GM23248 (cell line): ENCODE data around the gene HOMER1. TPM values are rescaled to one million over a fixed set of nuclear protein-coding genes. Genes with fewer than 3 reads are reported as not detected.

Experiments
- DNase-seq: peaks from one replicate; pipeline ENCODE4 v3.0.0-alpha.2; 2015
- H2AFZ ChIP-seq: fragments of 200-600 bp; sonication (generic); 2 replicates; pipeline ENCODE4 v1.6.1; 2016; ENCODE audit warnings: antibody characterized with exemption
- H3F3A ChIP-seq: fragments of 200-600 bp; sonication (generic); 2 replicates; pipeline ENCODE4 v1.6.1; 2016; ENCODE audit warnings: mild to moderate bottlenecking, antibody characterized with exemption, mixed run types; ENCODE audit not compliant: insufficient read depth
- H3K27ac ChIP-seq: fragments of 200-600 bp; sonication (generic); 2 replicates; pipeline ENCODE4 v1.5.1; 2016; ENCODE audit warnings: mild to moderate bottlenecking
- H3K27me3 ChIP-seq: fragments of 200-600 bp; sonication (generic); replicated peaks from 2 replicates; pipeline ENCODE4 v1.6.1; 2016; ENCODE audit warnings: mild to moderate bottlenecking; ENCODE audit not compliant: insufficient read depth
- H3K36me3 ChIP-seq: fragments of 200-600 bp; sonication (generic); 2 replicates; pipeline ENCODE4 v1.6.1; 2016; ENCODE audit warnings: low read depth, mild to moderate bottlenecking
- H3K4me1 ChIP-seq: fragments of 200-600 bp; sonication (generic); 2 replicates; pipeline ENCODE4 v1.6.1; 2016; ENCODE audit warnings: mild to moderate bottlenecking; ENCODE audit not compliant: insufficient read depth
- H3K4me2 ChIP-seq: fragments of 200-600 bp; sonication (generic); one replicate; pipeline ENCODE4 v1.6.1; 2016; ENCODE audit warnings: mild to moderate bottlenecking; ENCODE audit not compliant: unreplicated experiment
- H3K4me3 ChIP-seq: fragments of 200-600 bp; sonication (generic); 2 replicates; pipeline ENCODE4 v1.5.1; 2016; ENCODE audit warnings: mild to moderate bottlenecking
- H3K79me2 ChIP-seq: fragments of 200-600 bp; sonication (generic); 2 replicates; pipeline ENCODE4 v1.6.1; 2016; ENCODE audit warnings: mild to moderate bottlenecking; ENCODE audit not compliant: insufficient read depth
- H3K9ac ChIP-seq: fragments of 200-600 bp; sonication (generic); 2 replicates; pipeline ENCODE4 v1.6.1; 2016; ENCODE audit warnings: mild to moderate bottlenecking
- H3K9me2 ChIP-seq: fragments of 200-600 bp; sonication (generic); 2 replicates; pipeline ENCODE4 v1.6.1; 2016; ENCODE audit warnings: mixed run types, mild to moderate bottlenecking, moderate library complexity; ENCODE audit not compliant: insufficient read depth
- H3K9me3 ChIP-seq: fragments of 200-600 bp; sonication (generic); one replicate; pipeline ENCODE4 v1.6.1; 2017; ENCODE audit warnings: low read depth
- H4K20me1 ChIP-seq: fragments of 200-600 bp; sonication (generic); 2 replicates; pipeline ENCODE4 v1.6.0; 2016; ENCODE audit not compliant: insufficient read depth
- EZH2 ChIP-seq: fragments of 200-600 bp; sonication (generic); IDR thresholded peaks from 2 replicates; pipeline ENCODE4 v1.6.1; 2018; ENCODE audit warnings: antibody characterized with exemption, mild to moderate bottlenecking; ENCODE audit not compliant: insufficient read depth, poor library complexity, severe bottlenecking
- EZH2phosphoT487 ChIP-seq: fragments of 200-600 bp; sonication (generic); IDR thresholded peaks from 2 replicates; pipeline ENCODE4 v1.6.1; 2018; ENCODE audit warnings: antibody characterized with exemption, moderate library complexity, mild to moderate bottlenecking, low read depth; ENCODE audit not compliant: insufficient read depth
- WGBS, 2 experiments: methylation state at CpG; one replicate each; pipeline ENCODE4 v1.1.6; 2015 to 2017; ENCODE audit warnings: low lambda C conversion rate in 2 of 2, low coverage in 1 of 2; ENCODE audit errors: missing lambda C conversion rate in 2 of 2; 5-methylcytosine and 5-hydroxymethylcytosine counted together
- in situ Hi-C: fragments of 300-500 bp; cut with MboI; formaldehyde crosslinking; loops from 2 replicates; pipeline ENCODE4 v1.15.0; 2020
- polyA plus RNA-seq: library from polyadenylated mRNA; unstranded; fragments of >200 nt; fragmentation: Nextera tagmentation; extraction: Ambion mirVana; gene quantifications from 2 replicates; pipeline ENCODE4 v1.2.1, GENCODE V29; 2016
- total RNA-seq: library from RNA; depleted of rRNA; stranded (reverse); fragments of >200 nt; shearing (Covaris generic); gene quantifications from 2 replicates; pipeline ENCODE4 v1.2.3, GENCODE V29; 2014

HOMER1 gene
- total and polyA plus RNA-seq, 2 experiments from 2014 or later, result 5.3 to 6.1 TPM

- Histone ChIP-seq H3K27me3 (no peaks in the 10 kb centered on the region), H3F3A (peaks cover 1% of the 10 kb centered on the region; the same call in 1 of the 2 replicates), H3K9me3 (no peaks in the 10 kb centered on the region), H3K36me3 (no peaks in the 10 kb centered on the region), H4K20me1 (no peaks in the 10 kb centered on the region), H3K79me2 (no peaks in the 10 kb centered on the region), H3K9me2 (no peaks in the 10 kb centered on the region), H3K27ac (no peak overlapping the region), H3K9ac (no peak overlapping the region), H3K4me2 (no peak overlapping the region), H3K4me1 (no peaks in the 10 kb centered on the region), H2AFZ (no peak overlapping the region), H3K4me3 (no peak overlapping the region)
- in situ Hi-C loops, result no loop called here
- no peak for DNase-seq
- no peak for TF ChIP-seq EZH2
- TF ChIP-seq EZH2phosphoT487, result no peak
These were observed 83.7 kb downstream of the HOMER1 start for GRCh38 chr5:79430196-79430595.

- Histone ChIP-seq H3K9ac (no peak overlapping the region), H3K4me3 (no peak overlapping the region), H3K79me2 (no peaks in the 10 kb centered on the region), H4K20me1 (no peaks in the 10 kb centered on the region), H3F3A (no peaks in the 10 kb centered on the region), H3K4me2 (peak overlapping the region; percentile 2), H3K36me3 (no peaks in the 10 kb centered on the region), H3K27me3 (no peaks in the 10 kb centered on the region), H3K9me2 (no peaks in the 10 kb centered on the region; the same call in 1 of the 2 replicates), H3K27ac (no peak overlapping the region), H3K9me3 (no peaks in the 10 kb centered on the region), H3K4me1 (peaks cover 9% of the 10 kb centered on the region), H2AFZ (no peak overlapping the region)
- in situ Hi-C loops, result no loop called here
- 61 to 63% methylated on average over 3 of the region's 3 CpGs for WGBS, 2 experiments
- TF ChIP-seq EZH2 (no peak), EZH2phosphoT487 (no peak)
- peak; percentile 4 for DNase-seq
These were observed 90.6 kb downstream of the HOMER1 start for GRCh38 chr5:79423296-79423695.

GRCh38 chr5:79420248-79420647 is 93.7 kb downstream of the HOMER1 start:
- no peaks in the 10 kb centered on the region for H3F3A ChIP-seq
- peaks cover 9% of the 10 kb centered on the region for H3K4me1 ChIP-seq
- H3K9ac ChIP-seq, result no peak overlapping the region
- in situ Hi-C loops, result no loop called here
- H3K27ac ChIP-seq, result no peak overlapping the region
- no peaks in the 10 kb centered on the region for H4K20me1 ChIP-seq
- H3K9me3 ChIP-seq, result no peaks in the 10 kb centered on the region
- no peak overlapping the region for H2AFZ ChIP-seq
- H3K4me2 ChIP-seq, result no peak overlapping the region
- TF ChIP-seq EZH2phosphoT487 (no peak), EZH2 (no peak)
- H3K79me2 ChIP-seq, result no peaks in the 10 kb centered on the region
- H3K27me3 ChIP-seq, result no peaks in the 10 kb centered on the region
- no peaks in the 10 kb centered on the region; the same call in 1 of the 2 replicates for H3K9me2 ChIP-seq
- no peak overlapping the region for H3K4me3 ChIP-seq
- DNase-seq, result no peak
- H3K36me3 ChIP-seq, result no peaks in the 10 kb centered on the region
- 79 to 83% methylated on average over 3 of the region's 3 CpGs for WGBS, 2 experiments

GRCh38 chr5:79418276-79418675 is 95.7 kb downstream of the HOMER1 start:
- H3K9me2 ChIP-seq, result no peaks in the 10 kb centered on the region; the same call in 1 of the 2 replicates
- H4K20me1 ChIP-seq, result no peaks in the 10 kb centered on the region
- no peak overlapping the region for H3K4me2 ChIP-seq
- in situ Hi-C loops, result no loop called here
- H3F3A ChIP-seq, result no peaks in the 10 kb centered on the region
- no peak for TF ChIP-seq EZH2phosphoT487
- TF ChIP-seq EZH2, result no peak
- 93 to 95% methylated on average over 5 of the region's 5 CpGs for WGBS, 2 experiments
- H3K27me3 ChIP-seq, result no peaks in the 10 kb centered on the region
- no peaks in the 10 kb centered on the region for H3K9me3 ChIP-seq
- H3K27ac ChIP-seq, result no peak overlapping the region
- no peak overlapping the region for H3K4me3 ChIP-seq
- peaks cover 4% of the 10 kb centered on the region for H3K4me1 ChIP-seq
- H3K79me2 ChIP-seq, result no peaks in the 10 kb centered on the region
- no peaks in the 10 kb centered on the region for H3K36me3 ChIP-seq
- no peak for DNase-seq
- H3K9ac ChIP-seq, result no peak overlapping the region
- H2AFZ ChIP-seq, result no peak overlapping the region

GRCh38 chr5:79417495-79417894 is 96.4 kb downstream of the HOMER1 start:
- no peaks in the 10 kb centered on the region for H3K27me3 ChIP-seq
- no peaks in the 10 kb centered on the region for H3K79me2 ChIP-seq
- TF ChIP-seq EZH2 (no peak), EZH2phosphoT487 (no peak)
- H3K4me1 ChIP-seq, result no peaks in the 10 kb centered on the region
- in situ Hi-C loops, result no loop called here
- no peak overlapping the region for H2AFZ ChIP-seq
- no peaks in the 10 kb centered on the region for H3K36me3 ChIP-seq
- H3K9me2 ChIP-seq, result no peaks in the 10 kb centered on the region; the same call in 1 of the 2 replicates
- no peak overlapping the region for H3K4me3 ChIP-seq
- H4K20me1 ChIP-seq, result no peaks in the 10 kb centered on the region
- 91 to 97% methylated on average over 1 of the region's 1 CpG for WGBS, 2 experiments
- DNase-seq, result no peak
- no peaks in the 10 kb centered on the region for H3F3A ChIP-seq
- H3K9ac ChIP-seq, result no peak overlapping the region
- no peak overlapping the region for H3K4me2 ChIP-seq
- no peak overlapping the region for H3K27ac ChIP-seq
- no peaks in the 10 kb centered on the region for H3K9me3 ChIP-seq
